GM12878 (cell line): ENCODE results near the gene PATL2. TPM values are rescaled to one million over a fixed set of nuclear protein-coding genes. Genes with fewer than 3 reads are reported as not detected.

Source experiments
- BMI1 ChIP-seq: fragments of 450-650 bp; IDR thresholded peaks from 2 replicates; pipeline ENCODE4 v1.6.1; 2016; ENCODE audit warnings: mild to moderate bottlenecking, moderate library complexity, borderline replicate concordance
- CEBPB ChIP-seq, 2 experiments: fragments of 150-350 bp in 1 of 2; IDR thresholded peaks; 2 replicates each; pipeline ENCODE4 v1.6.1; 2012 to 2014; ENCODE audit warnings: low read depth in 2 of 2, low read length in 2 of 2, borderline replicate concordance in 1 of 2, inconsistent platforms in 1 of 2
- CHD4 ChIP-seq: fragments of 200-600 bp; sonication (generic); IDR thresholded peaks from 2 replicates; pipeline ENCODE4 v1.6.1; 2016; ENCODE audit warnings: mild to moderate bottlenecking
- DPF2 ChIP-seq: fragments of 450-650 bp; IDR thresholded peaks from 2 replicates; pipeline ENCODE4 v1.6.1; 2017; ENCODE audit warnings: mild to moderate bottlenecking
- GABPA ChIP-seq: IDR thresholded peaks from 2 replicates; pipeline ENCODE4 v1.6.1; 2014; ENCODE audit warnings: antibody characterized with exemption, low read depth, mild to moderate bottlenecking, inconsistent platforms
- GATAD2B ChIP-seq: fragments of 450-650 bp; conservative IDR thresholded peaks from 2 replicates; pipeline ENCODE4 v1.6.1; 2017; ENCODE audit warnings: low read depth, mild to moderate bottlenecking, moderate library complexity
- LARP7 ChIP-seq: fragments of 450-650 bp; IDR thresholded peaks from 2 replicates; pipeline ENCODE4 v1.6.1; 2017; ENCODE audit warnings: mild to moderate bottlenecking
- NFIC ChIP-seq: IDR thresholded peaks from 2 replicates; pipeline ENCODE4 v1.6.1; 2012; ENCODE audit warnings: low read depth, mild to moderate bottlenecking, inconsistent platforms, low read length, moderate library complexity
- NFXL1 ChIP-seq: fragments of 450-650 bp; IDR thresholded peaks from 2 replicates; pipeline ENCODE4 v1.6.1; 2017; ENCODE audit warnings: antibody characterized with exemption, mild to moderate bottlenecking, borderline replicate concordance
- NR2C2 ChIP-seq: IDR thresholded peaks from 2 replicates; pipeline ENCODE4 v1.6.1; 2011; ENCODE audit warnings: borderline replicate concordance, low read depth; ENCODE audit not compliant: control insufficient read depth, insufficient read length
- SMC3 ChIP-seq: IDR thresholded peaks from 2 replicates; pipeline ENCODE4 v1.6.1; 2011; ENCODE audit warnings: low read length, improper control_type of control experiment, borderline replicate concordance
- TCF12 ChIP-seq: IDR thresholded peaks from 2 replicates; pipeline ENCODE4 v1.6.1; 2011; ENCODE audit warnings: low read depth, mild to moderate bottlenecking, low read length
- ZNF217 ChIP-seq: fragments of 450-650 bp; IDR thresholded peaks from 2 replicates; pipeline ENCODE4 v1.6.1; 2017; ENCODE audit warnings: antibody characterized with exemption, mild to moderate bottlenecking
- ZNF384 ChIP-seq: IDR thresholded peaks from 2 replicates; pipeline ENCODE4 v1.6.1; 2012; ENCODE audit warnings: low read depth, mild to moderate bottlenecking, low read length, improper control_type of control experiment, borderline replicate concordance
- ZNF622 ChIP-seq: fragments of 450-650 bp; IDR thresholded peaks from 2 replicates; pipeline ENCODE4 v1.6.1; 2017; ENCODE audit warnings: mild to moderate bottlenecking, inconsistent platforms
- polyA plus RNA-seq, 11 experiments: library from polyadenylated mRNA; depleted of rRNA in 4 of 11; unstranded in 6 of 11; stranded (reverse) in 5 of 11; fragments of >200 nt; fragmentation: Nextera tagmentation in 4 of 11; fragmentation: Illumina TruSeq in 1 of 11; extraction: Ambion mirVana in 4 of 11; extraction: Trizol in 1 of 11; gene quantifications; 1 replicate in 1 of 11; 2 replicates in 10 of 11; pipeline versions ENCODE4 v1.2.1 to v1.2.3, GENCODE V29; 2011 to 2016; ENCODE audit warnings: inconsistent platforms in 2 of 11, missing spikeins in 2 of 11, low read depth in 1 of 11
- total RNA-seq, 4 experiments: library from RNA; depleted of rRNA in 3 of 4; stranded (reverse); fragments of >200 nt in 3 of 4; fragmentation: Illumina TruSeq in 1 of 4; extraction: Trizol in 1 of 4; gene quantifications; 2 replicates each; pipeline versions ENCODE4 v1.2.1 to v1.2.3, GENCODE V29; 2013 to 2021
- TF ChIP-seq, protein P1 (sequence below): IDR thresholded peaks from 2 replicates; pipeline ENCODE4 v1.6.1; 2012; ENCODE audit warnings: low read depth, low read length, improper control_type of control experiment
- TF ChIP-seq, protein P2 (sequence below): fragments of 150-350 bp; IDR thresholded peaks from 2 replicates; pipeline ENCODE4 v1.6.1; 2016; ENCODE audit warnings: low read depth, low read length
- TF ChIP-seq, protein P3 (sequence below): fragments of 450-650 bp; IDR thresholded peaks from 2 replicates; pipeline ENCODE4 v1.6.1; 2017; ENCODE audit warnings: mild to moderate bottlenecking
- TF ChIP-seq, protein P4 (sequence below): fragments of 450-650 bp; IDR thresholded peaks from 2 replicates; pipeline ENCODE4 v1.6.1; 2018; ENCODE audit warnings: borderline replicate concordance, mild to moderate bottlenecking; ENCODE audit not compliant: partially characterized antibody
- TF ChIP-seq, protein P5 (sequence below): fragments of 150-350 bp; IDR thresholded peaks from 2 replicates; pipeline ENCODE4 v1.6.1; 2014; ENCODE audit warnings: mild to moderate bottlenecking, low read depth, low read length

PATL2 gene
- total and polyA plus RNA-seq, 10 of the 15 experiments (the other 5 are each of a cell fraction or from before 2014, with no cell fraction given), result 4.2 to 16.2 (median 12.1) TPM

DNA sequence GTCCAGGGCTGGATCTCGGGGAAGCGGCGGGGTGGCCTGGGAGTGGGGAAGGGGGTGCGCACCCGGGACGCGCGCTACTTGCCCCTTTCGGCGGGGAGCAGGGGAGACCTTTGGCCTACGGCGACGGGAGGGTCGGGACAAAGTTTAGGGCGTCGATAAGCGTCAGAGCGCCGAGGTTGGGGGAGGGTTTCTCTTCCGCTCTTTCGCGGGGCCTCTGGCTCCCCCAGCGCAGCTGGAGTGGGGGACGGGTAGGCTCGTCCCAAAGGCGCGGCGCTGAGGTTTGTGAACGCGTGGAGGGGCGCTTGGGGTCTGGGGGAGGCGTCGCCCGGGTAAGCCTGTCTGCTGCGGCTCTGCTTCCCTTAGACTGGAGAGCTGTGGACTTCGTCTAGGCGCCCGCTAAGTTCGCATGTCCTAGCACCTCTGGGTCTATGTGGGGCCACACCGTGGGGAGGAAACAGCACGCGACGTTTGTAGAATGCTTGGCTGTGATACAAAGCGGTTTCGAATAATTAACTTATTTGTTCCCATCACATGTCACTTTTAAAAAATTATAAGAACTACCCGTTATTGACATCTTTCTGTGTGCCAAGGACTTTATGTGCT is 721 bp upstream of the PATL2 start (continued):
- TF ChIP-seq NFXL1 (no peak), CEBPB (IDR thresholded peaks at IDR 0.05; ENCODE audit: borderline replicate concordance in 1 of 2, low read depth in 2 of 2, low read length in 2 of 2) (no peak), ZNF217 (no peak), ZNF622 (no peak), SMC3 (0 out of 2 replicates have a peak, but pooled peaks have one; percentile 4), NFIC (0 out of 2 replicates have a peak, but pooled peaks have one; percentile 1), BMI1 (no peak), CHD4 (no peak), GATAD2B (0 out of 2 replicates have a peak, but pooled peaks have one; percentile 10), NR2C2 (no peak), DPF2 (no peak; the same call in 1 of the 2 replicates), ZNF384 (no peak), TCF12 (0 out of 2 replicates have a peak, but pooled peaks have one; percentile 49), GABPA (no peak), LARP7 (peak; percentile 94)
- TF ChIP-seq, protein P1, sequence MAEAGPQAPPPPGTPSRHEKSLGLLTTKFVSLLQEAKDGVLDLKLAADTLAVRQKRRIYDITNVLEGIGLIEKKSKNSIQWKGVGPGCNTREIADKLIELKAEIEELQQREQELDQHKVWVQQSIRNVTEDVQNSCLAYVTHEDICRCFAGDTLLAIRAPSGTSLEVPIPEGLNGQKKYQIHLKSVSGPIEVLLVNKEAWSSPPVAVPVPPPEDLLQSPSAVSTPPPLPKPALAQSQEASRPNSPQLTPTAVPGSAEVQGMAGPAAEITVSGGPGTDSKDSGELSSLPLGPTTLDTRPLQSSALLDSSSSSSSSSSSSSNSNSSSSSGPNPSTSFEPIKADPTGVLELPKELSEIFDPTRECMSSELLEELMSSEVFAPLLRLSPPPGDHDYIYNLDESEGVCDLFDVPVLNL, result no peak
- TF ChIP-seq, protein P2, sequence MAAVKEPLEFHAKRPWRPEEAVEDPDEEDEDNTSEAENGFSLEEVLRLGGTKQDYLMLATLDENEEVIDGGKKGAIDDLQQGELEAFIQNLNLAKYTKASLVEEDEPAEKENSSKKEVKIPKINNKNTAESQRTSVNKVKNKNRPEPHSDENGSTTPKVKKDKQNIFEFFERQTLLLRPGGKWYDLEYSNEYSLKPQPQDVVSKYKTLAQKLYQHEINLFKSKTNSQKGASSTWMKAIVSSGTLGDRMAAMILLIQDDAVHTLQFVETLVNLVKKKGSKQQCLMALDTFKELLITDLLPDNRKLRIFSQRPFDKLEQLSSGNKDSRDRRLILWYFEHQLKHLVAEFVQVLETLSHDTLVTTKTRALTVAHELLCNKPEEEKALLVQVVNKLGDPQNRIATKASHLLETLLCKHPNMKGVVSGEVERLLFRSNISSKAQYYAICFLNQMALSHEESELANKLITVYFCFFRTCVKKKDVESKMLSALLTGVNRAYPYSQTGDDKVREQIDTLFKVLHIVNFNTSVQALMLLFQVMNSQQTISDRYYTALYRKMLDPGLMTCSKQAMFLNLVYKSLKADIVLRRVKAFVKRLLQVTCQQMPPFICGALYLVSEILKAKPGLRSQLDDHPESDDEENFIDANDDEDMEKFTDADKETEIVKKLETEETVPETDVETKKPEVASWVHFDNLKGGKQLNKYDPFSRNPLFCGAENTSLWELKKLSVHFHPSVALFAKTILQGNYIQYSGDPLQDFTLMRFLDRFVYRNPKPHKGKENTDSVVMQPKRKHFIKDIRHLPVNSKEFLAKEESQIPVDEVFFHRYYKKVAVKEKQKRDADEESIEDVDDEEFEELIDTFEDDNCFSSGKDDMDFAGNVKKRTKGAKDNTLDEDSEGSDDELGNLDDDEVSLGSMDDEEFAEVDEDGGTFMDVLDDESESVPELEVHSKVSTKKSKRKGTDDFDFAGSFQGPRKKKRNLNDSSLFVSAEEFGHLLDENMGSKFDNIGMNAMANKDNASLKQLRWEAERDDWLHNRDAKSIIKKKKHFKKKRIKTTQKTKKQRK, result no peak
- TF ChIP-seq, protein P3, sequence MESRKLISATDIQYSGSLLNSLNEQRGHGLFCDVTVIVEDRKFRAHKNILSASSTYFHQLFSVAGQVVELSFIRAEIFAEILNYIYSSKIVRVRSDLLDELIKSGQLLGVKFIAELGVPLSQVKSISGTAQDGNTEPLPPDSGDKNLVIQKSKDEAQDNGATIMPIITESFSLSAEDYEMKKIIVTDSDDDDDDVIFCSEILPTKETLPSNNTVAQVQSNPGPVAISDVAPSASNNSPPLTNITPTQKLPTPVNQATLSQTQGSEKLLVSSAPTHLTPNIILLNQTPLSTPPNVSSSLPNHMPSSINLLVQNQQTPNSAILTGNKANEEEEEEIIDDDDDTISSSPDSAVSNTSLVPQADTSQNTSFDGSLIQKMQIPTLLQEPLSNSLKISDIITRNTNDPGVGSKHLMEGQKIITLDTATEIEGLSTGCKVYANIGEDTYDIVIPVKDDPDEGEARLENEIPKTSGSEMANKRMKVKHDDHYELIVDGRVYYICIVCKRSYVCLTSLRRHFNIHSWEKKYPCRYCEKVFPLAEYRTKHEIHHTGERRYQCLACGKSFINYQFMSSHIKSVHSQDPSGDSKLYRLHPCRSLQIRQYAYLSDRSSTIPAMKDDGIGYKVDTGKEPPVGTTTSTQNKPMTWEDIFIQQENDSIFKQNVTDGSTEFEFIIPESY, result no peak
- TF ChIP-seq, protein P4, sequence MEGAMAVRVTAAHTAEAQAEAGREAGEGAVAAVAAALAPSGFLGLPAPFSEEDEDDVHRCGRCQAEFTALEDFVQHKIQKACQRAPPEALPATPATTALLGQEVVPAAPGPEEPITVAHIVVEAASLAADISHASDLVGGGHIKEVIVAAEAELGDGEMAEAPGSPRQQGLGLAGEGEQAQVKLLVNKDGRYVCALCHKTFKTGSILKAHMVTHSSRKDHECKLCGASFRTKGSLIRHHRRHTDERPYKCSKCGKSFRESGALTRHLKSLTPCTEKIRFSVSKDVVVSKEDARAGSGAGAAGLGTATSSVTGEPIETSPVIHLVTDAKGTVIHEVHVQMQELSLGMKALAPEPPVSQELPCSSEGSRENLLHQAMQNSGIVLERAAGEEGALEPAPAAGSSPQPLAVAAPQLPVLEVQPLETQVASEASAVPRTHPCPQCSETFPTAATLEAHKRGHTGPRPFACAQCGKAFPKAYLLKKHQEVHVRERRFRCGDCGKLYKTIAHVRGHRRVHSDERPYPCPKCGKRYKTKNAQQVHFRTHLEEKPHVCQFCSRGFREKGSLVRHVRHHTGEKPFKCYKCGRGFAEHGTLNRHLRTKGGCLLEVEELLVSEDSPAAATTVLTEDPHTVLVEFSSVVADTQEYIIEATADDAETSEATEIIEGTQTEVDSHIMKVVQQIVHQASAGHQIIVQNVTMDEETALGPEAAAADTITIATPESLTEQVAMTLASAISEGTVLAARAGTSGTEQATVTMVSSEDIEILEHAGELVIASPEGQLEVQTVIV, result no peak
- TF ChIP-seq, protein P5, sequence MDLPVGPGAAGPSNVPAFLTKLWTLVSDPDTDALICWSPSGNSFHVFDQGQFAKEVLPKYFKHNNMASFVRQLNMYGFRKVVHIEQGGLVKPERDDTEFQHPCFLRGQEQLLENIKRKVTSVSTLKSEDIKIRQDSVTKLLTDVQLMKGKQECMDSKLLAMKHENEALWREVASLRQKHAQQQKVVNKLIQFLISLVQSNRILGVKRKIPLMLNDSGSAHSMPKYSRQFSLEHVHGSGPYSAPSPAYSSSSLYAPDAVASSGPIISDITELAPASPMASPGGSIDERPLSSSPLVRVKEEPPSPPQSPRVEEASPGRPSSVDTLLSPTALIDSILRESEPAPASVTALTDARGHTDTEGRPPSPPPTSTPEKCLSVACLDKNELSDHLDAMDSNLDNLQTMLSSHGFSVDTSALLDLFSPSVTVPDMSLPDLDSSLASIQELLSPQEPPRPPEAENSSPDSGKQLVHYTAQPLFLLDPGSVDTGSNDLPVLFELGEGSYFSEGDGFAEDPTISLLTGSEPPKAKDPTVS, result no peak
